SH-SY5Y (cell line): ENCODE measurements around the gene TTC21B.

Experiments used
- GATA2 ChIP-seq: IDR thresholded peaks from 2 replicates; pipeline ENCODE4 v1.6.1; 2011; ENCODE audit warnings: mild to moderate bottlenecking, low read depth, low read length
- GATA3 ChIP-seq: IDR thresholded peaks from 2 replicates; pipeline ENCODE4 v1.6.1; 2011; ENCODE audit warnings: low read depth, mild to moderate bottlenecking, low read length, moderate library complexity

The TTC21B gene

GRCh38 chr2:165876269-165876668, 77.3 kb downstream of the TTC21B start:
- TF ChIP-seq GATA2 (no peak), GATA3 (no peak)

- TF ChIP-seq GATA2 (no peak), GATA3 (no peak)
Measured at GRCh38 chr2:165874445-165875039, 79.0 kb downstream of the TTC21B start.

GRCh38 chr2:165872101-165872791, 81.3 kb downstream of the TTC21B start:
- no peak for TF ChIP-seq GATA3
- no peak for TF ChIP-seq GATA2

- TF ChIP-seq GATA2 (no peak), GATA3 (no peak)
Measured at GRCh38 chr2:165871025-165871424, 82.6 kb downstream of the TTC21B start.

GRCh38 chr2:165870346-165870745, 83.2 kb downstream of the TTC21B start:
- no peak for TF ChIP-seq GATA2
- TF ChIP-seq GATA3: no peak

GRCh38 chr2:165868211-165868610, 85.4 kb downstream of the TTC21B start:
- TF ChIP-seq GATA2 (no peak), GATA3 (no peak)

GRCh38 chr2:165864296-165864695, 89.3 kb downstream of the TTC21B start:
- TF ChIP-seq GATA2 (peak; percentile 38; the same call in 1 of the 2 replicates), GATA3 (0 out of 2 replicates have a peak, but pooled peaks have one; percentile 26)

GRCh38 chr2:165863810-165864261, 89.7 kb downstream of the TTC21B start:
- TF ChIP-seq GATA3: no peak
- no peak for TF ChIP-seq GATA2

- TF ChIP-seq GATA2 (no peak), GATA3 (no peak)
Measured at GRCh38 chr2:165857876-165858275, 95.7 kb downstream of the TTC21B start.

- TF ChIP-seq GATA2 (no peak), GATA3 (no peak)
Measured at GRCh38 chr2:165852394-165852793, 101.2 kb downstream of the TTC21B start.

- TF ChIP-seq GATA2: no peak
- TF ChIP-seq GATA3: no peak
Measured at GRCh38 chr2:165847001-165847400, 106.6 kb downstream of the TTC21B start.

- no peak for TF ChIP-seq GATA2
- TF ChIP-seq GATA3: no peak
Measured at GRCh38 chr2:165846056-165846455, 107.5 kb downstream of the TTC21B start.

- TF ChIP-seq GATA3: no peak
- no peak for TF ChIP-seq GATA2
Measured at GRCh38 chr2:165844216-165844615, 109.4 kb downstream of the TTC21B start.

GRCh38 chr2:165843351-165843750, 110.2 kb downstream of the TTC21B start:
- no peak for TF ChIP-seq GATA3
- no peak for TF ChIP-seq GATA2

GRCh38 chr2:165840333-165840958, 113.1 kb downstream of the TTC21B start:
- TF ChIP-seq GATA2 (no peak), GATA3 (no peak)
